Activated naive CD8-positive, alpha-beta T cell (primary cell): ENCODE data around the gene CETN3.

Experiments used
- H3K27ac Mint-ChIP-seq: one replicate; pipeline ENCODE4 v1.8.0; 2021; ENCODE audit warnings: mixed read lengths
- H3K27me3 Mint-ChIP-seq: one replicate; pipeline ENCODE4 v1.8.0; 2021; ENCODE audit warnings: mixed read lengths
- H3K36me3 Mint-ChIP-seq: one replicate; pipeline ENCODE4 v1.8.0; 2021; ENCODE audit warnings: mixed read lengths
- H3K4me1 Mint-ChIP-seq: one replicate; pipeline ENCODE4 v1.8.0; 2021; ENCODE audit warnings: low read depth, mixed read lengths
- H3K4me3 Mint-ChIP-seq: one replicate; pipeline ENCODE4 v1.8.0; 2021; ENCODE audit warnings: mild to moderate bottlenecking, mixed read lengths
- H3K9me3 Mint-ChIP-seq: one replicate; pipeline ENCODE4 v1.8.0; 2021; ENCODE audit warnings: low read depth, mixed read lengths

CETN3 gene

DNA sequence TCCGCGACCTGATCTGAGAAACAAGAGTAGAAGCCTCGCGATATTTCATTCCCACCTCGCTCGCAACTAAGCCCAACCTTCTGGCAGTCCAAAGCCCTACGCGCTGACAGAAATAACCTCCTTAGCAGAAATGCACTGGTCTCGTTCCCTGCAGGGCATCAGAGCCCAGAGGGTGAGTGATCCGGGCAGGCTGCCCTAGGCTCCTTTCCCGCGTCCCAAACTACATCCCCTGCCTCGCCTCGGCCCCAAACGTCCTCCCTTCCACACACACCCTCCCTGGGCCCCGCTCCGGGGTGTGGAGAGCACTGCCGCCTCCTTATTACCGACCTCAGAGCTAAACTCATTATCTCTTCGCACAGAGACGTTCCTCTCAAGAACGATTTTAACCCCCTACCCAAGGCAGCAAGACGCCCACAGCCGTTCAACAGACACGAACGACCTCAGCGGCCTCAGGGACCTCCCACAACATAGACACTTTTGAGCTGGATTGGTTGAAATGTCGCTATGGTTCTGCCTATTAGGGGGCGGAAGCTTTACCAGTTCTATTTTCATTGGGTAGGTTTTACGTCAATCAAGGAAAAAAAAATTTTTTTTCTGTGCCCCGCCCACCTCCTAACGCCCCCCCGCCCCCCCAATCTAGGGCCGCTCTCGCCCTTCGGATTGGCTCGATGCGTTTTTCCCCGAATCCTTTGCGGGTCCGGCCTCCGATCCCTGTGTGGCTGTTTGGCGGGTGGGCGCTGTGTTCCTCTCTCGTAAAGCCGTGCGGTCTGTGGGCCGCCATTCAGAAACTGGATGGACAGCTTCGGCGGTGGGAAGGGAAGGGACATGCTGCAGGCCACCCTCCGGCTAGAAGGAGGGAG, at the start of gene CETN3:
TSS of gene CETN3 (minus strand) at position 439 of the 860 bp plus-strand sequence. CDS start at position 344, 95 bp downstream.
- H3K36me3 Mint-ChIP-seq, result peaks cover 18% of the 10 kb centered on the region
- no peak within 1 kb of the TSS for H3K4me3 Mint-ChIP-seq
- no peak within 1 kb of the TSS for H3K27ac Mint-ChIP-seq
- H3K4me1 Mint-ChIP-seq, result peaks cover 24% of the 10 kb centered on the region
- H3K9me3 Mint-ChIP-seq, result no peaks in the 10 kb centered on the region
- no peaks in the 10 kb centered on the region for H3K27me3 Mint-ChIP-seq

- H3K4me1 Mint-ChIP-seq, result no peaks in the 10 kb centered on the region
- H3K27ac Mint-ChIP-seq, result no peak overlapping the region
- H3K9me3 Mint-ChIP-seq, result no peaks in the 10 kb centered on the region
- H3K4me3 Mint-ChIP-seq, result no peak overlapping the region
- no peaks in the 10 kb centered on the region for H3K36me3 Mint-ChIP-seq
- H3K27me3 Mint-ChIP-seq, result no peaks in the 10 kb centered on the region
Observed at GRCh38 chr5:90446961-90447360, 37.4 kb upstream of the CETN3 start.

DNA sequence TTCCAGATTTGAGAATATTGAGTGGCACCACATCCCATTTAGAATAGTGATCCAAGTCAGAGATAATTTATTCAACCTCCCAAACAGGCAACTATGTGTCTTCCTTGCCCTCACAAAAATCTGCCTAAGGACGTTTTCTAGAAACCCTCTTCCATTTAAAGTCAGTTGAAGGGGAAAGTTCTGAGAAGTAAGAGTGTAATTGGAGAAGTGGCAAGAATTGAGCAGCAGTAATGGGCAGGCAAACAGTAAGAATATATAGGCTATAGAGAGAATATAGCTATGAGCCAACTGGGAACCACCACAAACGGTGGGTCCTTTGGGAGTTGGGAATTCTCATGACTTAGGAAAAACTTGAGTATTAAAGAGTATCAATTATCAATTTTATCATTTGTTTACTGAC, 31.1 kb upstream of the CETN3 start:
- H3K4me3 Mint-ChIP-seq, result no peak overlapping the region
- H3K27ac Mint-ChIP-seq, result no peak overlapping the region
- peaks cover 7% of the 10 kb centered on the region for H3K27me3 Mint-ChIP-seq
- H3K36me3 Mint-ChIP-seq, result no peaks in the 10 kb centered on the region
- peaks cover 7% of the 10 kb centered on the region for H3K4me1 Mint-ChIP-seq
- H3K9me3 Mint-ChIP-seq, result no peaks in the 10 kb centered on the region

DNA sequence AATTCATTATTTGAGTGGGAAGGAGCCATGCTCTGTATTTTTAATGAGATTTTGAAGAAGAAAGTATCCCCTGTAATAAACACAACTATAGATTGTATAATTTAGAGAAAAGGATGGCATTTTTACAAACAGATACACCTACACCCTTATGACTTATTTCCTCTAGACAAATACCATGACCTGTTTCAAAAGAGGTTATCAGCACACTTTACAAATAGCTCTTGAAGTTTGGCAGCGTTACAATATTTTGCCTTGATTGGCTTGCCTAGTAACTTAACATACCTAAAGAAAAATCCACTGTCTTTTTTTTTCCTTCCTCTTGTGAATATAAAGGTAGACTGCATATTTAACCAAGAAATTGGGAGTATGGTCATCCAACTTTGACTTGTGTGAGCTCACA, 28.5 kb upstream of the CETN3 start:
- no peaks in the 10 kb centered on the region for H3K36me3 Mint-ChIP-seq
- no peak overlapping the region for H3K27ac Mint-ChIP-seq
- H3K4me3 Mint-ChIP-seq, result no peak overlapping the region
- peaks cover 7% of the 10 kb centered on the region for H3K4me1 Mint-ChIP-seq
- H3K27me3 Mint-ChIP-seq, result peaks cover 7% of the 10 kb centered on the region
- no peaks in the 10 kb centered on the region for H3K9me3 Mint-ChIP-seq

GRCh38 chr5:90437663-90438062, 28.1 kb upstream of the CETN3 start:
- Mint-ChIP-seq H3K4me1 (peaks cover 7% of the 10 kb centered on the region), H3K36me3 (no peaks in the 10 kb centered on the region)

GRCh38 chr5:90434116-90434714, 24.7 kb upstream of the CETN3 start:
- Mint-ChIP-seq H3K27me3 (peaks cover 10% of the 10 kb centered on the region), H3K27ac (no peak overlapping the region), H3K9me3 (no peaks in the 10 kb centered on the region), H3K4me1 (no peaks in the 10 kb centered on the region), H3K36me3 (no peaks in the 10 kb centered on the region), H3K4me3 (no peak overlapping the region)

More at GRCh38 chr5:90437663-90438062, 28.1 kb upstream of the CETN3 start:
- Mint-ChIP-seq H3K9me3 (no peaks in the 10 kb centered on the region), H3K27ac (no peak overlapping the region), H3K27me3 (peaks cover 7% of the 10 kb centered on the region), H3K4me3 (no peak overlapping the region)

DNA sequence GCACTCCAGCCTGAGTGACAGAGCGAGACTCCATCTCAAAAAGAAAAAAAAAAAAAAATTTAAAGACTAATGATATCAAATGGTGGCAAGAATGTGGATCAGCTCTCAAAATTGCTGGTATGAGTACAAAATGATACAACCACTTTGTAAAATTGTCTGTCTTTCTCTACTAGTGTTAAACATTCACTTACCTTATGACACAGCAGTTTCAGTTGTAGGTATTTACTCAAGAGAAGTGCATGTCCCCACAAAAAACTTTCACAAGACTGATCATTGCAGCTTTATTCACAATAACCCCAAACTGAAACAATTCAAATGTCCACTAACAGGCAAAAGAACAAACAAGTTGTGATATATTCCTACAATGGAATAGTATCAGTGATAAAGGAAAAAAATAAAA, 14.7 kb upstream of the CETN3 start:
- peaks cover 16% of the 10 kb centered on the region for H3K27me3 Mint-ChIP-seq
- no peaks in the 10 kb centered on the region for H3K36me3 Mint-ChIP-seq
- H3K9me3 Mint-ChIP-seq, result no peaks in the 10 kb centered on the region
- H3K27ac Mint-ChIP-seq, result no peak overlapping the region
- H3K4me3 Mint-ChIP-seq, result no peak overlapping the region
- no peaks in the 10 kb centered on the region for H3K4me1 Mint-ChIP-seq

- no peaks in the 10 kb centered on the region for H3K4me1 Mint-ChIP-seq
- H3K27me3 Mint-ChIP-seq, result peaks cover 19% of the 10 kb centered on the region
- H3K4me3 Mint-ChIP-seq, result no peak overlapping the region
- H3K27ac Mint-ChIP-seq, result no peak overlapping the region
- no peaks in the 10 kb centered on the region for H3K36me3 Mint-ChIP-seq
- H3K9me3 Mint-ChIP-seq, result no peaks in the 10 kb centered on the region
Observed at GRCh38 chr5:90421136-90421535, 11.6 kb upstream of the CETN3 start.

GRCh38 chr5:90418214-90418613, 8.7 kb upstream of the CETN3 start:
- H3K4me3 Mint-ChIP-seq, result no peak overlapping the region
- H3K27ac Mint-ChIP-seq, result no peak overlapping the region
- no peaks in the 10 kb centered on the region for H3K36me3 Mint-ChIP-seq
- no peaks in the 10 kb centered on the region for H3K4me1 Mint-ChIP-seq
- no peaks in the 10 kb centered on the region for H3K9me3 Mint-ChIP-seq
- peaks cover 18% of the 10 kb centered on the region for H3K27me3 Mint-ChIP-seq

- Mint-ChIP-seq H3K4me3 (no peak overlapping the region), H3K36me3 (peaks cover 14% of the 10 kb centered on the region), H3K27ac (no peak overlapping the region), H3K9me3 (no peaks in the 10 kb centered on the region), H3K4me1 (peaks cover 20% of the 10 kb centered on the region), H3K27me3 (no peaks in the 10 kb centered on the region)
Observed at GRCh38 chr5:90410178-90410762, 714 bp upstream of the CETN3 start.

- Mint-ChIP-seq H3K9me3 (no peaks in the 10 kb centered on the region), H3K36me3 (peaks cover 18% of the 10 kb centered on the region), H3K4me1 (peaks cover 24% of the 10 kb centered on the region), H3K27ac (no peak overlapping the region), H3K4me3 (no peak overlapping the region), H3K27me3 (no peaks in the 10 kb centered on the region)
Observed at GRCh38 chr5:90408571-90409317, 812 bp downstream of the CETN3 start.

DNA sequence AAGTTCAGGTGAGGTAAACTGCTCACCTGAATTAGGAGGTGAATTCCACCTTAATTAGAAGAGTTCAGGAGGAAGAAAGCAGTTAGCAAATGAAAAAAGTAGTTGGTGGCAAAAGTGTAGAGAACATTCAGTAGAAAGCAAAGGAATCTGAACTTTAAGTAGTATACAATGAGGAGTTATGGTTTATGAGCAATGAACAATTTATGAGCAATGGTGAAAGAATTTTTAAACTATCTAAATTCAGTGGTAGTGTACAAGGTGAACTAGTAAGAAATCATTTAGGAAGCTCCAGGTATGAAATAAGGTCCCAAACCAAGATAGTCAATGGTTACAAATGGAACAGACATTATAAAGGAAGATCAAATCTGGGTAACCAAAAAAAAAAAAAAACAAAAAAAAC, 3.1 kb downstream of the CETN3 start:
- Mint-ChIP-seq H3K27me3 (no peaks in the 10 kb centered on the region), H3K4me3 (peak overlapping the region; percentile 1), H3K4me1 (peaks cover 30% of the 10 kb centered on the region), H3K27ac (no peak overlapping the region), H3K36me3 (peaks cover 21% of the 10 kb centered on the region), H3K9me3 (no peaks in the 10 kb centered on the region)

DNA sequence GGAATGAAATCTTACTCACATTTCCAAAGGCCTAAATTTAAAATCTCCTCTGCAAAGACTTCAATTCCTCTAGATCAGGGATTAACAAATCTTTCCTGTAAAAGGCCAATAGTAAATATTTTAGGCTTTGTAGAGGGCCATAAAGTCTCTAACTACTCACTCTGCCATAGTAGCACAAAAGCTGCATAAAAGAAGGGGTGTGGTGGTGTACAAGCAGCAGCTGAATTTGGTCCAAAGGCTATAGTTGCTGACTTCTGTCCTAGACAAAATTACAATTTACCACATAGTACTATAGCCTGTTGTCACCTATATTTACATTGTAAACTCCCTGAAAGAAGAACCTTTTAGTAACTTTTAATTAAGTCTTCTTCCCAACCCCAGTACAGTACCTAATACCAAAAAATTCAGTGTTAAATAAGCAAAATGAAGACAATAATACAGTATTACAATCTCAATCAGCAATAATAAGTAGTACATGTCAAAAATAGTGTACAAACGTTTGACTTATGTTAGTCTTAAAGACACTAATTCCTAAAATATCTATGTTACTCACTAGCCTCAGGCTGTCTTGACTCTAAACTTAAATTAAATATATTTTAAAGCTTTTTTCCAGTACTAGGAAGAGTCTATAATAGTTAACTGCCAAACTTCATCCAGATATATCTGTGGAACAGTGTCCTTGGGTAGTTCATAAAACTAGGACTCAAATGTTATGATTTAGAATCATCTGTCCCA, 6.9 kb downstream of the CETN3 start:
- Mint-ChIP-seq H3K27ac (no peak overlapping the region), H3K4me3 (no peak overlapping the region), H3K27me3 (no peaks in the 10 kb centered on the region), H3K4me1 (peaks cover 29% of the 10 kb centered on the region), H3K9me3 (no peaks in the 10 kb centered on the region), H3K36me3 (peaks cover 21% of the 10 kb centered on the region)

DNA sequence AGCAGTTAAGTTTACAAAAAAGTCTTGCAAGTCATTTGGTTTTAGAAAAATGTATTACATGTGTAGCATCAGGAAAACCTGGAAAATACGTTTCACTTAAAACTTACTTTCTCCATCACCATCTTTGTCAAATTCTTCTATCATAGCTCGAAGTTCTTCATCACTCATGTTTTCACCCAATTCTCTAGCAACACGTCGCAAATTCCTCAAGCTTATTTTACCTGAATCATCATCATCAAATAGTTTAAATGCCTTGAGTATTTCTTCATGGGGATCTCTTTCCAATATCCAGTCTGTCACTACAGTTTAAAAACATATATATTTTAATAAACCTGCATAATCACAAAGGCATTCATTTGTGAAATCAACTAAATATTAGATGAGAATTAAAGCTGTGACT, 10.3 kb downstream of the CETN3 start:
- no peak overlapping the region for H3K4me3 Mint-ChIP-seq
- no peaks in the 10 kb centered on the region for H3K9me3 Mint-ChIP-seq
- no peaks in the 10 kb centered on the region for H3K27me3 Mint-ChIP-seq
- no peak overlapping the region for H3K27ac Mint-ChIP-seq
- peaks cover 9% of the 10 kb centered on the region for H3K4me1 Mint-ChIP-seq
- peaks cover 3% of the 10 kb centered on the region for H3K36me3 Mint-ChIP-seq
